GM19395 (cell line): ENCODE data around the gene ZNF581.
A peak's percentile ranks its signal among the peaks of the same experiment; 100 is the strongest.

Experiments
- ATAC-seq: cut with Tn5 transposase; IDR thresholded peaks from one replicate; pipeline ENCODE4 v1.9.1; 2021; ENCODE audit warnings: mild to moderate bottlenecking, moderate library complexity; ENCODE audit not compliant: unreplicated experiment

ZNF581 gene

DNA sequence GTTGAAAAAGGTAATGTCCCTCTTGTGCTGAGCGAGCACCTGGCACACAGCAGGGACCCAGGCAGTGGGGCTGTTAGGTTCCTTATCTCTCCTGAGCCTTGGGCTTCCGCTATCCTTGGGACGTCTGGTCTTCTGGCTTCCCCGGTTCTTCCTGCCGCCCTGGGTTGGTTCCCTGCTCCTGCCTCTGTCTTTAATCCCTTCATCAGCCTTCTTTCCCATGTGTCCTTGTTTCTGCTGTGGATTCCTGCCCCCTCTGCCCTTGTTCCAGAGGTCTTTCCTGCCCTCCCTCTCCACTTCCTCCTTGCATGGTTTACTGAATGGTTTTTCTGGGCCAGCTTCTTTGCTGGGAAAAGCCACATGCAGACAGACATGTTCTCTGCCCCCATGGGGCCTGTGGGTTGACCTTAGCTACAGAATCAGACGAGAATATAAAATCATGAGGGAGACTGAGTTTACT is 34.2 kb downstream of the ZNF581 start:
- peak; percentile 2 for ATAC-seq

DNA sequence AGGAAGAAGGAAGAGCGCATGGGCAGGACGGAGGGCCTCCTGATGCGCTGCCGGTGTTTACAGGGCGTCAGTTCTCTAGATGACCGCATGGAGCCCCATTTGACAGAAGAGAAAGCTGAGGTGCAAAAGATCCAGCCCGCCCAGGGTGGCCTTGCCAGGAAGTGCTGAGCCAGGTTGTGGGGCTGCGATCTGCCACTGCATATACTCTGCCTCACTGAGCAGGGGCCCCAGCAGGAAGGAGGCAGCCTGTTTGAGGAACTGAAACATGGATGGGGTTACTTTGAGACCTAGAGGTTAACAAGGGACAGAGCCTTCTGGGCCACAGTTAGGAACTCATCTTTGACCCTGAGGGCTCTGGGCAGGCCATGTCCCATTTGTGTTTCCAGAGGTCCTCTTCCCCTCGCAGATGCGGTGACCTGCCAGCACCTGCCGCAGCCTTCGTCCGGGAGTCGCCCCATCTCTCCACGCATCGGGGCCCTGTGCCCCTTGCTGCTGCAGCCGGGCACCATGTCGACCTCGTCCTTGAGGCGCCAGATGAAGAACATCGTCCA is 34.7 kb downstream of the ZNF581 start:
- peak; percentile 83 for ATAC-seq

DNA sequence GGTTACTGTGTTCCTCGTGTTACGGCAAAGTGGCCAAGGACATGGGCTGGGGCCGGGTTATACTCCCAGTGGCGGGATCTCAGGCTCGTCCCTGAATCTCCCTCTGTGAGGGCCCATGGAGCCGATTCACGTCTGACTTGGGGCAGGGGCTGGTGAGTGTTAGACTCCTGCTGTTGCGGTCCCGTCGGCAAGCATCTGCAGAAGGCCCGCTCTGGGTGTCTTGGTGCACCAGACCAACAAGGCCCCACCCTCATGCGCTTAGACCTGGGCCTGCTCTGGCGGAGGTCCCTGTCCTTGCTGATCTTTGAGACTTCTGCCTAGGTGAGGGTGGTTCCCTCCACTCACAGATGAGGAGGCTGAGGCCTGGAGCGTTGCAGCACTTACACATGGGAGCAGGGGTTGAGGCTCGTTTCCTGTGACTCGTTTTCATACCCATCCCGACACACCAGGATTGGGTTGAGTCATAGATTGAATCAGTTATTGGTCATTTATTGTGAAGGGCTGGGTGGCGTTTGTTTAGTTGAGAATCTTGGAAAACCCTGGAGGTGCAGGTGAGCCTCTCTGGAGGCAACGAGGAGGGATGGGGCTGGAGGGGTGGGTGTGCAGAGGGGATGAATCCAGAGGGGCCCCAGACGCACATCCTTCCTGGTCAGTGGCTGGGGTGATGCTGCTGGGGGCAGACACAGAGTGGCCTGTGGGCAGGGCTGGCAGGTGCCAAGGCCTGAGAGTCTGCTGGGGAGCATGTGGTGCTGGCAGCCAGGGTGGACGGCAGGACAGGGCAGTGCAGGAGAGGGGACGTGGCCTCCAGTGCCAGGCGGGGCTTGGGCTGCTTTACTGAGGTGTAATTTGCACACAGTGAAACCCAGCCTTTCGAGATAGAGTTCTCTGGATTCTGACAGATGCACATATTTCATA is 36.2 kb downstream of the ZNF581 start:
- ATAC-seq = no peak

DNA sequence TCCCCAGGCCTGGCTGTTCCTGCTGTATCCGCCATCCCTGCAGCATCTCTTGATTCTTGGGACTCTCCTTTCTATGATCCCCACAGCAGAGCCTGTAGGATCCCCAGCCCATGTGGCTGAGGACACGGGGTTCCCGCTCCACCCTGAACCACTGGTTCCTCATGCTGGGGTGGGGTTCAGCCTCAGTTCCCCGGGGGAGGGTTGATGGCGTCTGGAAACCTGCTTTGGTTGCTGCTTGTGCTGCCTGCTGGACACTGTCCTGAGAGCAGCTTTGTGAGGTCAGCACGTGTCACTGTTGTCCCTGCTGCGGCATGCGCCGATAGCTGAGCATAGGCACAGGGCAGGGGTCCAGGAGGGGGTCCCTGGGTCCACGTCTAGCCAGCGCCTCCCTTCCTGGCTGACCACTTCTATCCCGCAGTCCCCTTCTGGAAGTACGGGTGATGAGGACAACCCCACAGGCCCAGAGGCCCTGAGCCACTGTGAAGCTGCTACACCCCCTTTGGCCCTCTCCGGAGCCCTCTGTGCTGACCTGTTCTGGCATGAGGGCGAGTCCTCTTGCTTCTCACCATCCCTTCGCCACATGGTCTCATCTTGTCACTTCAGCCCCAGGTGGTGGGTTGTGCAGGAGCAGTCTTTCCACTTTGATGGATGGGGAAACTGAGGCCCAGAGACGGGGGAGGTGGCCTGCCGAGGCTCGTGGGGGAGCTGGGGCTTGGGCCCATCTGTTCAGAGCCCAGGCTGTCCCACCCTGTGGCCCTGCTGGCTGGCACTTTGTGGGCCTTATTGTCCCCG is 37.1 kb downstream of the ZNF581 start:
- no peak for ATAC-seq

DNA sequence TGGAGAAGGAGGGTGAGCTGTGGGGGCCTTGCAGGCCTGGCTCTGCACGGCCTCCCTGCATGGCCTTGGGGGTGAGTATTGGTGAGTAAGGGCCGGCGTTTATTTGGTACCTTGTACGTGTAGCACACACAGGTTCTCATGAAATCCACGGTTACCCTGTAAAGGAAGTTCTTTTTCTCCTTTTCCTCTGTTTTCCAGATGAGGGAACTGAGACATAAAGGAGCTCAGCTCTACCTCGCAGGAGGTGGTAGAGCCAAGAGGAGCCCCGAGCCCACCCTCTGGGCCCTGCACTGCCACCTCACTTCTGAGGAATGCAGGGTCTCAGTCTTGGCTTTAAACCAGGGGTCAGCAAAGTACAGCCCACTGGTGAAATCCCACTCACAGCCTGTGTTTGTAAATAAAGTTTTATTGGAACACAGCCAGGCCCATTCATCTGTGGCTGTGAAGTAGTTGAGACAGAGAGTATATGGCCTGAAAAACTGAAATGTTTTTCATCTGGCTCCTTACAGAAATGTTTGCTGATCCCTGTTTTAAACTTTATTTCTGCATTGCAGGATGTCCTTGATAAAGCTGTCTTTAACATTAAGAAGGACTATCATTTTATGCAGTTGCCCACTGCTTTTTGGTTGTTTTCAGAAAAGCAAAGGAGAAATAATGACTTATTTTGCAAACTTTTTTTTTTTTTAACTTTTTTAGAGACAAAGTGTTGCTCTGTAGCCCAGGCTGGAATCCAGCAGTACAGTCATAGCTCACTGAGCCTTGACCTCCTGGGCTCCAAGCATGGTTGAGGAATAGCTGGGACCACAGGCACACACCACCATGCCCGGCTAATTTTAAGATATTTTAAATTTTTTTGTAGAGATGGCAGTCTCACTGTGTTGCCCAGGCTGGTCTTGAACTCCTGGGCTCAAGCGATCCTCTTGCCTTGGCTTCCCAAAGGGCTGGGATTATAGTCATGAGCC is 38.0 kb downstream of the ZNF581 start:
- ATAC-seq = no peak

DNA sequence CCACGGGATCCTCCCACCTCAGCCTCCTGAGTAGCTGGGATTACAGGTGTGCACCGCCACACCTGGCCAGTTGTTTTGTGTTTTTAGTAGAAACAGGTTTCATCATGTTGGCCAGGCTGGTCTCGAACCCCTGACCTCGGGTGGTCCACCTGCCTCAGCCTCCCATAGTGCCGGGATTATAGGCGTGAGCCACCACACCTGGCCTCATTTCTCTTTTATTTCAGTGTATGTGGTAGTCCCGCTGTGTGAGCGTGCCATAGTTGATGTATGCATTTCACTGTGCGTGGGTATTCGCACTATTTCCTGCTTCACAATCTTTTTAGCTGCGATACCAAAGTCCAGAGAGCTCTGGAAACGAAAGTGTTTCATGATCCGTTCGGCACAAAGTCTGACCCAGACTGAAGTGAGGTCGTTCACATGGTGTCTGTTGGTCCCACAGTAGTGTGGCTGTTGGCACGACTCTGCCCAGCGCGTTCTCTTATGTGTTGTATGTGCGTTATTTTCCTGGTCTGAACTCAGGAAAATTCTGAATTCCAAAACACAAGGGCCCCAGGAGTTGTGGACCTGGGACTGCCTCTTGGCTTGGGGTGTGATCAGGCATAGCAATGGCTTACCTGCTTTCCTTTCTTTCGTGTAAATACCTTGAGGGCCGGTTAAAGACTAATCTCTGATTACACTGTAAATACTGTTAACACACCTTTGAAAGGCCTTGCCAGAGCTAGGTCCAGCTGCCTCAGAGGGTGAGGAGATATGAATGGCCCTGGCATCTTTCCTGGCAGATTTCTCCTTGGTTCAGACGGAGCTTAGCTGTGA is 40.2 kb downstream of the ZNF581 start:
- no peak for ATAC-seq

DNA sequence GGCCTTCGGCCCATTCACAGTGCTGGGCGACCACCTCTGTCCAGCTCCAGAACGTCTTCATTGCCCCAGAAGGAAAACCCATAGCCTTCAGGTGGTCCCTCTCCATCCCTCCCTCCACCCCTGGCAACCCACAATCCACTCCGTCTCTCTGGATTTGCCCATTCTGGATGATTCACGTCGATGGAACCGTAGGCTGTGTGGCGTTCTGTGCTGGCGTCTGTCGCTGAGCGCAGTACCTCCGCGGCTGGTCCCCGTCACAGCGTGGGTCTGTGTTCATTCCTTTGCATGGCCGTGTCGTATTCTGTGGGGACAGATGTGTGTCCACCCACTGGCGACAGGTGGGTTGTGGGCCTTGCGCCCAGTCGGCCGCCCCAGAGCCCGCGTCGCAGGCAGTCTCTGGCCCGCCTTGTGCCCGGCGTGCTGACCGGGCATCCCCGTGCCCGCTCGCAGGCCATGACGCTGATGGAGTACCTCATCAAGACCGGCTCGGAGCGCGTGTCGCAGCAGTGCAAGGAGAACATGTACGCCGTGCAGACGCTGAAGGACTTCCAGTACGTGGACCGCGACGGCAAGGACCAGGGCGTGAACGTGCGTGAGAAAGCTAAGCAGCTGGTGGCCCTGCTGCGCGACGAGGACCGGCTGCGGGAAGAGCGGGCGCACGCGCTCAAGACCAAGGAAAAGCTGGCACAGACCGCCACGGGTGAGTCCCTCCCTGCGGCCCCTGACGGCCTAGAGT is 41.7 kb downstream of the ZNF581 start:
- no peak for ATAC-seq

DNA sequence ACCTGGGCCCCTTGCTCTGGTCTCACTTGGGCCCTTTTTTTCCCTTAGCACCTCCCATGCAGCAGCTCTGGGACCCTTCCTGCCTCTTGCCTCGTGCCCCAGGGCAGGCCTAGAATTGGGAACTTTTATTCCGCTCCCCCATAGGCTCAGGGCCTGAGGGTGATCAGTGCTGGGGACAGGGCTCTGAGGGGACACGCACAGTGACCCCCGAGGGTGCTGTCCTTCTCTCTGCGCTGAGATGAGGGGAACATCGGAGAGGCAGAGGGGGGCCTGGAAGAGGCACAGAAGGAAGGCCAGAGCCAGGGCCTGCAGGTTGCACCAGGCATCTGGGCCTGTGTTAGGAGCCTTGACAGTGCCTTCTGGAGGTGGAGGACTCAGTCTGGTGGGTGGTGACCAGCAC is 42.3 kb downstream of the ZNF581 start:
- no peak for ATAC-seq

DNA sequence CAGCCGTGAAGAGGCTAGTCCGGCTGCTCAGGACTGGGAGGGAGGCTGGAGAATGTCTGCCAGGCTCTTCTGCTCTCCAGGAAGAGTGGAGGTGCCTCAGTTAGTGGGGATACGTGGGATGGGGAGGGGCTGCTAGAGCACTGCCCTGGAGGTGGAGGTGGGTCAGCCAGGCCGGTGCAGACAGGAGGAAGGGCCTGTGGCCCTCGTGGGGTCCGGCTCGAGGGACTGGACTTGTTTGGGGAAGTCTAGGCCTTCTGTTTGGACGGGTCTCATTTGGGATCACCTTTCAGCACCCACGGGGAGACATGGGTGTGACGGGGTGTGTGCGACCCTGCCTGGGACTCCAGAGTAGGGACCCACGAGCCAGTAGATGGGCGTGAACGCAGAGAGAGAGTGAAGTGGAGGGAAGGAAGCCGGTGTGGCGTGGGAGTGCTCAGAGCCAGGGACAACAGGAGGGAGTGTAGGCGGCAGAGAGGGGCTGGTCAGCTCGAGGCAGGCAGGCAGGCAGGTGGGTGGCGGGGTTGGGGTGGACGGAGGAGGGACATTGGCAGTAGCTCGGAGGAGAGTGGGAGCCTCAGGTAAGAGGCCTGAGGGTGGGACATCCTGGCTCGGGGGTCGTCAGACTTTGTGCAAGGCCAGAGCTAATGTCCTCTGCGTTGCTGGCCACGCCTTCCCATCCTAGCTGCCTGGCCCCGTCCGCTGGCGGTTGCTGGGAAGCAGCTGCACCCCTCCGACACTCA is 43.0 kb downstream of the ZNF581 start:
- ATAC-seq = no peak

DNA sequence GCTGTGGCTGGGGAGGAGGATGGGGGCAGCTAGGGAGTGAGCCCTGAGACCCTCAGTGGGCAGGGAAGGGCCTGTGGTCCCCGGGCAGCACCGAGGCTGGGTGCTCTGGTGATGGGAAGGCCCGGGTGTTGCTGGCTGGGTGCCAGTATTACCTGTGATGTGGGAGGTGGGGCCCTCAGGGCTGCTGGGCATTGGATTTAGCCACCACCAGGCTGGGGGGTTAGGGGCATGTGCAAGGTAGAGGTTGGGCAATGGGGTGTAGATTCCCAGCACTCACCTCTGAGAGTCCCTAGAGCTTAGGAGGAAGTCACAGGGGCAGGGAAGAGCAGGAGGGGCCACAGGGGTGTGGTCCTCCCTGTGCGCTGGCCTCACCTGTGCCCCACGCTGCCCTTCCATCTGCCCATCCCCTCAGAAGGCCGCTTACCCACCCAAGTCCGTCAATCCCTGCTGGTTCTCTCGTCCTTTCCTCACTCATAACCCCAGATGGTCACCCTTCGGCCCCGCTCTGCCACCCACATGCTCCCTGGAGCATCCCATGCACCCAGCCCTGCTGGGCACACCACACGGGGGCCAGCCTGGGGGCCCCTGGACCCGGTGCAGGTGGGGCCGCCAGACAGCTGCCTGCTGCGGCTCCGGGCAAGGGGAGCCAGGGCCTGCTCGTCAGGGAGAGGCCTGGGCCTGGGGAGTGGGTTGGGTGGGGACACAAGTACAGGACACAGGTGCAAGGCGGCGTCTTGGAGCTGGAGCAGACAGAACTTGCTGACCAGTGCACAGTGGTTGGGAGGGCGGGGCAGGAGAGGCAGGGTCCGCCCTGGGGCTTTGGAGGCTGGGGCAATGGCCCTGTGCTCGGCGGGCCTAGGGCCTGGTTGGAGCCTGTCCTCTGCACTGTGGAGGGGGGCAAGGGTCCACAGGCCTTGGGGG is 44.1 kb downstream of the ZNF581 start:
- no peak for ATAC-seq

DNA sequence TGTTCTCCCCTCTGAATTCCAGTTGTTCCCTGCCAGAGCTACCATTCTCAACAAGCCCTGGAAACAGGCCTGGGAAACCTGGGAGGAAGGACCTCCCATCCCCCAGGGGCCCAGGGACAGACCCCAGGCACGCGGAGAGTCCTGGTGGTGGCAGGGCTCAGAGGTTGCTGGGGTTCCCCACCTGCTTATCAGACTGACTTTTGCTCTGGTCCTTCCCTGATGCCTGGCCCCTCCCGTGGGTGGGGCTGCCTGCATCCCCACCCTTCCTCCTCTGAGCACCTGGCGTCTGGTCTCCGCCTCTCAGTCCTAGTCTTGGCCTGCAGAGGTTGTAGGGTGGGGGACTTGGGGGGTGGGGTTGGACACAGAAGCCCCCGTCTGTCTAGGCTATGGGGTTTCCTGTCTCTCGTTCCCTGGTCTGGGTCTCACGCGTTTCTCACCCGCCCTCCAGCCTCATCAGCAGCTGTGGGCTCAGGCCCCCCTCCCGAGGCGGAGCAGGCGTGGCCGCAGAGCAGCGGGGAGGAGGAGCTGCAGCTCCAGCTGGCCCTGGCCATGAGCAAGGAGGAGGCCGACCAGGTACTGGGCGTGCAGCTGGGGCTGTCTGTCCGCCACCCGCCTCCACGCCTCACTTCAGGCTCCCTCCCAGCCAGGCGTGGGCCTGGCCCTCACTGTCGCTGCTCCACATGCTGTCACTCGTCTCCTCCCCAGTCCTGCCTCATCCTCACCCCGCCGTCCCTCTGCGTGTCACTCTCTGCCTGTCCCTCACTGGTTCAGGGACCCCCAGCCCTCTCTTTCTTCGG is 45.2 kb downstream of the ZNF581 start:
- ATAC-seq = no peak

DNA sequence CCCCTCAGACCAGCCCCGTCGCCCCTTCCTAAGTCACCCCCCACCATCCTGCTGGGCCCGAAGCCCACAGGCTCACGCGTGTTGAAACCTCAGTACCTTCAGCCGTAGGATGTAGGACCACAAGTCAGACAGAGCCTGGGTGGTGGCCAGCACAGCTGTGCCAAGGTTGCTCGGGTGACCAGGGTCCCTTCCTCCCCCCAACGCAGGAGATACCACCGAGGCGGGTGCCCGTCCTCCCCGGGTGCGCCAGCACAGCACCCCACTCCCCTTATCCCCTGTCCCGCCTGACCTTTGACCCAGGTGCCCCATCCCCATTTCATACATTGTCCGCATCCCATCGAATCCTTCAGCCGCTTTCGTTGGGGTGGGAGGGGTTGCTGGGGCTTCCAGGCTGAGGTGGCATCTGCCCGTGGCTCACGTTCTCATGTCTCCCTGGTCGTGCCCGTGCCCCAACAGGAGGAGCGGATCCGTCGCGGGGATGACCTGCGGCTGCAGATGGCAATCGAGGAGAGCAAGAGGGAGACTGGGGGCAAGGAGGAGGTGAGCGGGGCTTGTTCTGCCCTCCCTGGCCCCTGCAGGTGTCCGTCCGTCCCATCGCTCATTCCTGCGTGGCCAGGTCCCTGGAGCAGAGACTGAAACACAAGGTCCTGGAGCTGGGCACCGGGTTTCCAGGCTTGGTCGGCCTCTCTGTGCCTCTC is 46.1 kb downstream of the ZNF581 start:
- no peak for ATAC-seq

DNA sequence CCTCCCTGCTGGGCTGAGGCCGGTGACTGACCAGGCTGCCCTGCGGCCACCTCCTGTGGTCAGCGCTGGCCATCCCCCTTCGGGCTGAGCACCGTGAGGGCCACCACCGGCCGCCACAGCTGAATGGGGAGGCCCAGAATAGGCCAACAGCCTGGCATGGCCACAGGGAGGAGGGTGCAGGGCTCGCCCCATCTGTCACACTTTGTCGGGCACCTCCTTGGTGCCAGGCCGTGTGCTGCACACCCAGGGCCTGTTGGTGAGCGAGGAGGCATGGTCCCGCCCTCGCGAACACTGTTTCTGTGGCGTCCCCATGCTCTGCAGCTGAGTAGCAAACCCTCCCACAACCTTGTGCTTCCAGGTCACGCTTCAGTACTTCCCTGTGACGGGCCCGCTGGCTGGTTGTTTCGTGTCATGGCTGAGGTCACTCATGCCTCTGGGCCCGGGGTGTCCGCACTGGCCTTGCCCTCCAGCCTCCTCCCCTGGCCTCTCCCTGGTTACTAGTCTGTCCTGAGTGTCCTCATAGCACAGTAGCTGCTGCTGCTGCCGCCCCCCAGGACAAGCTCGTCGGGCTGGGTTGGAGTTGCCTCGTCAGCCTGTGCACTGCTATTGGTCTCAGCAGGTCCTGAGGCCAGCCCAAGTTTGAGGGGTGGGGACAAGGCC is 46.8 kb downstream of the ZNF581 start:
- no peak for ATAC-seq

DNA sequence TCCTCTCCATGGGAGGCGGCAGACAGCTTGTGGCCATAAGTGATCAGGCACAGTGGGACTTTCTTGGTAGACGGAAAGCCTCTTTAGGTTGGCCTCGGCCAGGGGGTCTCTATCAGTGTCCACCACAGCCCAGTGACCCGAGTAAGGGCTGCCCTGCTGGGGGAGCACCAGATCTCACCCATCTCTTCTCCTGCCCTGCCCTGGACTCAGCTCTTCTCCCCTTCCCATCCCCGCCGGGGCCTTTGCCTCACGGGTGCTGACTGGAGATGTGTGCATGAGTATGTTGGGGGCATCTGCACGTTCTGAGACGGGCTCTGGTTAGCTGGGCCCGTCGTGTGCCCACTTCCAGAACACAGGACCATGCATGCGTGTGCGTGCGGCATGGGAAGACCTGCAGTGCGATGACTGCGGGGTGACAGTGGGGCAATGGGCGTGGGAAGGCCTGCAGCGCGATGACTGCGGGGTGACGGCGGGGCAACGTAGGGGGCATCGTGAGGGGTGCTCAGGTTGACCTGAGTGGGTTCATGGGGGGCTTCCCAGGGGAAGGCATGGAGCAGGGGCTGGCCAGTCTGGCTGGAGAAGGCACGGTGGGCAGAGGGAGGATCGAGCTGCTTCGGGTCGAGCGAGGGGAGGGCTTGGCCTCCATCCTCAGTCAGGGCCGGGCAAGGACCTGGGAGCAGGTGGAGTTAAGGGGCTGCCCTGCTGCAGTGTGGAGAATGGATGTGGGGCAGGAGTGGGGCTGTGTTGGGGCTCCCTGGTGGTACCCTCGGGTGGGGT is 47.5 kb downstream of the ZNF581 start:
- ATAC-seq = no peak
